ENCODE data around the gene CSRP1. TPM values are rescaled to one million over a fixed set of nuclear protein-coding genes. Genes with fewer than 3 reads are reported as not detected.

The CSRP1 gene
- total and polyA plus RNA-seq, 7 donors: 14.7 to 27.7 (median 23.2) TPM

- DNase-seq (peak; percentile 51 to 70), ATAC-seq (peak; percentile 54 to 55 (median 55))
- H3K27ac ChIP-seq: peak overlapping the region; percentile 98
- H3K36me3 ChIP-seq (ENCODE audit: insufficient read depth in 1 of 2, low read depth in 1 of 2): peaks cover 0 to 22% of the 10 kb centered on the region in 2 donors
- TF ChIP-seq CTCF (IDR thresholded peaks at IDR 0.05): peak; percentile 47
- no peaks in the 10 kb centered on the region for H3K9me3 ChIP-seq
- H3K4me1 ChIP-seq: peaks cover 70% of the 10 kb centered on the region
- 69 to 78% (median 73%) methylated on average over 7 of the region's 7 CpGs for WGBS, 3 donors
- intact Hi-C loops (cut with DNase I): no loop called here
- no peaks in the 10 kb centered on the region for H3K27me3 ChIP-seq (ENCODE audit: insufficient read depth in 3 of 3, low read length in 2 of 3)
- H3K4me3 ChIP-seq: no peak overlapping the region
These were observed 43.8 kb downstream of the CSRP1 start for GRCh38 chr1:201463071-201463552.

GRCh38 chr1:201461645-201462441, 45.1 kb downstream of the CSRP1 start:
- Histone ChIP-seq H3K4me3 (no peak overlapping the region), H3K27ac (peak overlapping the region; percentile 98), H3K27me3 (ENCODE audit: insufficient read depth in 3 of 3, low read length in 2 of 3) (no peaks in the 10 kb centered on the region), H3K36me3 (ENCODE audit: insufficient read depth in 1 of 2, low read depth in 1 of 2) (peaks cover 0 to 22% of the 10 kb centered on the region in 2 donors), H3K4me1 (peaks cover 78% of the 10 kb centered on the region), H3K9me3 (no peaks in the 10 kb centered on the region)
- 35 to 42% (median 40%) methylated on average over 13 of the region's 13 CpGs for WGBS, 3 donors
- ATAC-seq (peak; percentile 85 to 88 (median 86)), DNase-seq (peak; percentile 93 to 96)
- no peak for TF ChIP-seq CTCF (IDR thresholded peaks at IDR 0.05)
- intact Hi-C loops (cut with DNase I): no loop called here

GRCh38 chr1:201460814-201461644, 45.9 kb downstream of the CSRP1 start:
- Histone ChIP-seq H3K27me3 (ENCODE audit: insufficient read depth in 3 of 3, low read length in 2 of 3) (no peaks in the 10 kb centered on the region), H3K27ac (peak overlapping the region; percentile 98), H3K36me3 (ENCODE audit: insufficient read depth in 1 of 2, low read depth in 1 of 2) (peaks cover 0 to 19% of the 10 kb centered on the region in 2 donors), H3K4me3 (no peak overlapping the region), H3K9me3 (no peaks in the 10 kb centered on the region), H3K4me1 (peaks cover 80% of the 10 kb centered on the region)
- WGBS, 3 donors: 51 to 67% (median 60%) methylated on average over 8 of the region's 8 CpGs
- no peak for TF ChIP-seq CTCF (IDR thresholded peaks at IDR 0.05)
- peak; percentile 76 to 83 (median 80) for ATAC-seq
- peak; percentile 60 to 75 for DNase-seq
- intact Hi-C loops (cut with DNase I): no loop called here

- peaks cover 78% of the 10 kb centered on the region for H3K4me1 ChIP-seq
- no peaks in the 10 kb centered on the region for H3K27me3 ChIP-seq (ENCODE audit: insufficient read depth in 3 of 3, low read length in 2 of 3)
- intact Hi-C loops (cut with DNase I): no loop called here
- no peak overlapping the region for H3K4me3 ChIP-seq
- no peaks in the 10 kb centered on the region for H3K9me3 ChIP-seq
- DNase-seq (no peak), ATAC-seq (no peak)
- peak overlapping the region; percentile 98 for H3K27ac ChIP-seq
- H3K36me3 ChIP-seq (ENCODE audit: insufficient read depth in 1 of 2, low read depth in 1 of 2): peaks cover 0 to 7% of the 10 kb centered on the region in 2 donors
- 89 to 96% (median 90%) methylated on average over 5 of the region's 5 CpGs for WGBS, 3 donors
- no peak for TF ChIP-seq CTCF (IDR thresholded peaks at IDR 0.05)
These were observed 47.1 kb downstream of the CSRP1 start for GRCh38 chr1:201459775-201460174.

Measured in psoas muscle (tissue), 8 donors.